GM10266 (cell line): ENCODE measurements around the gene GMPR2.
"Not testable (repeated sequence)": the region's sequence is repeated elsewhere in the genome, so short reads cannot be mapped to it uniquely, and the experiment has no call there.

Experiments
- DNase-seq: peaks from one replicate; pipeline ENCODE4 v3.0.0; 2012; ENCODE audit errors: extremely low spot score
- TF ChIP-seq, protein P1 (sequence below): IDR thresholded peaks from 2 replicates; pipeline ENCODE4 v1.5.1; 2012; ENCODE audit warnings: mild to moderate bottlenecking, low read depth; ENCODE audit not compliant: control insufficient read depth, insufficient read depth; ENCODE audit errors: missing control alignments

Gene GMPR2

DNA sequence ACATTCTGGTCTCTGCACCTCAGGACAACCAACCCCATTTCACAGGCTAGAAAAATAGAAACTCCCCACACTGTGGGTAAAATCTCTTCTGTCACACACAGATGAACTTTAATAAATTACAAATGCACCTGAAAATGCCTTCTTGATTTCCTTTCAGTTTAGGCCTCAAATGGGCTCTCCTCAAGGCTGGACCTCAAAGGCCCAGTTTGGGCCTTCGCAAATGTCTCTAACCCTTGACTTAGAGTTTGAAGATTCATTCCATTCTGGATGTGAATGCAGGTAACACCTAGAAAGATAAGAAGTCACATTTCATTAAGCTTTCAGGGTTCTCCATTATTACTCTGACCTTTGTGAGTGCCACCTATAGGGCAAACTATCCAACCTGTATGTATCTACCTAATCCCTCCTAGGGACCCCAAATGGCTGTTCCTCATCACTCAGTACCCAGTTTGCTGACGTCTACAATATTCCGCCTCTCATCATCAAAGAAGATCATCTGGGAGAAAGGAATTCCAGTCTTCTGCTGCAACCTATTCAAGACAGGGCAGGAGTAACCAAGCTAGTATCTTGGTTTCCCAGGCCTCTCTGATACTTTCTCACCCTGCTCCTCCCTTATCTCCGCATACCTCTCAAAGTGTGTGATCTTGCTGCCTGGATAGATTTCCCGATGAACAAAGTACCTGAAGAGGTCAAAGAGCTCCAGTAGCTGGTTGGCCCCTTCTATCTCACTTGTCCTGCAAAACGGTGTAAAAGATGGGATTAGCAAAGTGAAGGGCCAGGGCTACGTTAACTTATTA, 18.7 kb upstream of the GMPR2 start:
- TF ChIP-seq, protein P1, sequence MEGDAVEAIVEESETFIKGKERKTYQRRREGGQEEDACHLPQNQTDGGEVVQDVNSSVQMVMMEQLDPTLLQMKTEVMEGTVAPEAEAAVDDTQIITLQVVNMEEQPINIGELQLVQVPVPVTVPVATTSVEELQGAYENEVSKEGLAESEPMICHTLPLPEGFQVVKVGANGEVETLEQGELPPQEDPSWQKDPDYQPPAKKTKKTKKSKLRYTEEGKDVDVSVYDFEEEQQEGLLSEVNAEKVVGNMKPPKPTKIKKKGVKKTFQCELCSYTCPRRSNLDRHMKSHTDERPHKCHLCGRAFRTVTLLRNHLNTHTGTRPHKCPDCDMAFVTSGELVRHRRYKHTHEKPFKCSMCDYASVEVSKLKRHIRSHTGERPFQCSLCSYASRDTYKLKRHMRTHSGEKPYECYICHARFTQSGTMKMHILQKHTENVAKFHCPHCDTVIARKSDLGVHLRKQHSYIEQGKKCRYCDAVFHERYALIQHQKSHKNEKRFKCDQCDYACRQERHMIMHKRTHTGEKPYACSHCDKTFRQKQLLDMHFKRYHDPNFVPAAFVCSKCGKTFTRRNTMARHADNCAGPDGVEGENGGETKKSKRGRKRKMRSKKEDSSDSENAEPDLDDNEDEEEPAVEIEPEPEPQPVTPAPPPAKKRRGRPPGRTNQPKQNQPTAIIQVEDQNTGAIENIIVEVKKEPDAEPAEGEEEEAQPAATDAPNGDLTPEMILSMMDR, result no peak
- DNase-seq, result no peak

DNA sequence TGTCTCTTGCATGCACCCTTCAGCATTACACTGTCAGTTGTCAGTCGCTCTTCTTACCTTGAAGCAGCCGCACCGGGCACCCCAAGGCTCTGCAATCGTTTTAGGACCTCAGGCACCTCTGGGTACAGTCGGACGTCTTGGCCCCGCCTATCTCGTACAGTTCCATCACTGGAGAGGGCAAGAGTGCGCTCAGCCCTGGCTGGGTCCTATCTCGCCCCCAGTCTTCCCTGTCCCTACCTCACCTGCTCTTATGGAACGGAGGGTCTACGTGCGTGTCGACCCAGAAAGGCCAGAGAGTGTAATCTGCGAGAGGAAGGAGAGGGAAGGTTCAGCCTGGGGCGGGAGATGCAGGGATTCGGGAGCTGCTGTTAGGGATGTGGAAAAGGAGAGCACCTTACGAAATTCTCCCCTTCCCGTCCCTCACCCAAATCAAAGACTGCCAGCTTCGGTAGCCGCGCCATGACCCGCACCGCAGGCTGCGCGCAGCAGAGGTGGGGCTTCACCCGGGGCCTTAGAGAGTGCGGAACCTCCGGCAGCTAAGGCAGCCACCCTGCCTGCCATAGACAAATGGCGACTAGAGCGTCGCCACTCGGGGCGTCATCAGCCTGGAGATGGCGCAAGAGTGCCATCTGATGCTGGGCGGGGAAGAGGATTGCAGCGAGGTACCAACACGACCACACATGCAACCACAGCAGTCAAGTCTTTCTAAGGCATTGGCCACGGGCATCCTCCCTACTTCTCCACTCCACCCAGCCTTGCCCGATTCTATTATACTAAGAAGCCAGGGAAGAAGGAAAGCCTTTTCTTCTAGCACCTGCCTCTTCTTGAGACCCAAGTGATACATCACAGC, 17.0 kb upstream of the GMPR2 start, which contains the start of gene MDP1:
Gene MDP1 (minus strand): TSS at position 572 of the 850 bp plus-strand sequence. CDS start 111 bp downstream, at position 461.
- TF ChIP-seq, protein P1, result peak; percentile 98
- peak; percentile 82 for DNase-seq

DNA sequence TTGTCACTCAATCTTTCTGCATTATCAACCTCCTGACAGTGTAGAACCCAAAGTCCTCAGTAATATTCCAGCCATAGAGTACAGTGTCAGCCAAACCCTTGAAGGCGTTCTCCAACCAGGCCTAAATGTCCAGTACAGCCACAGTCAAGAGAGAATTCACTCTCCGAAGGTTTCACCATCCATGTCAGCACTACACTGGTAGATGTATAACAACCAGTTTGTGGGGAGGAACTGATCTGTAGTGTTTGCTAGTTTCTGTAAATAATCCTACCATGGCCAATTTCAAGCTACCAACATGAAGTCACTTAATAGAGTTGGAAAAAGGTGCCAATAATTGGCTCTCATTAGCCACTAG, 16.4 kb upstream of the GMPR2 start:
- TF ChIP-seq, protein P1, result no peak
- DNase-seq, result no peak

DNA sequence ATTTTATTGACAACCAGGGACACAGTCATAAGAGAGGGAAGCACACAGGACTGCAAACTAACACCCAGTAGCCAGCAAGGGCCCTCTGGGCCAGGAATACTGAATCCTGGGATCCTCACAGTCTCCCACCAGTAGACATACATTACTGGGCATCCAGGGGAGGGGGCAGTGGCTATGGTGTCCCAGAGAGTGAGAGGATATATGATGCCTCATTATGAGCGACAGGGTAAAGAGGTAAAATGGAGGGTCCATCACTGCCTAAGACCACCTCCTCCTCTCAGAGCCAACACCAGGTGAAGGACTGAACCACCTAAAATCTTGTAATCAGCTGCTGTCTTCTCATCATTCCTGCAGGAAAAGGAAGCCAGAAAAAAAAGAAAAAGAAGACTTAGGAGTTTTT, 15.9 kb upstream of the GMPR2 start:
- not testable (repeated sequence) for DNase-seq

DNA sequence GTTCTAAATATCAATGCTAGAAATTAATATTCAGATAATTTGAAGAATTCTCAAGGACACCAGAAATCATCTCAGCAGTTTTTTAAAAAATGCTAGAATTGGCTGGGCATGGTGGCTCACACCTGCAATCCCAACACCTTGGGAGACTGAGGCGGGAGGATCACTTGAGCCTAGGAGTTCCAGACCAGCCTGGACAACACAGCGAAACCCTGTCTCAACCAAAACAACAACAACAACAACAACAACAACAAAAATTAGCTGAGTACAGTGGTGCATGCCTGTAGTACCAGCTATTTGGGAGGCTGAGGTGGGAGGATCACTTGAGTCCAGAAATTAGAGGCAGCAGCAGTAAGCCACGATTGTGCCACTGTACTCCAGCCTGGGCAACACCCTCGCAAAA, 13.6 kb upstream of the GMPR2 start:
- TF ChIP-seq, protein P1, result no peak

DNA sequence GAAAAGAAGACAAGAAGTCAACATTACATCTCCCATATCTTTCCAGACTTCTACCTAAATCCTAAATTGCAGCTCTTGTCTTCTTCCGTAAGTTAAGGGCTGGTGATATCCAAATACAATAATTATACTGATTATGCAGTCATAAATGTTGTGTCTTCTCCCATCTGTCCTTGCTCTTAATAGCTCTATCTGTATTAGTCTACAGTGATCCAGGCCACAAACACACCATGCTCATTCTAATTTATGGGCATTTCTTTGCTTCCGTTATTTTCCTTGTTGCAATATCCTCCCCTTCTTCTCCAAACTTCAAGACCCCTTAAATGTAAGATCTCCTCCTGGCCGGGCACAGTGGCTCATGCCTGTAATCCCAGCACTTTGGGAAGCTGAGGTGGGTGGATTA, 13.2 kb upstream of the GMPR2 start:
- DNase-seq, result no peak
- TF ChIP-seq, protein P1, result no peak

More for the DNA sequence above, 13.6 kb upstream of the GMPR2 start:
- DNase-seq, result no peak

DNA sequence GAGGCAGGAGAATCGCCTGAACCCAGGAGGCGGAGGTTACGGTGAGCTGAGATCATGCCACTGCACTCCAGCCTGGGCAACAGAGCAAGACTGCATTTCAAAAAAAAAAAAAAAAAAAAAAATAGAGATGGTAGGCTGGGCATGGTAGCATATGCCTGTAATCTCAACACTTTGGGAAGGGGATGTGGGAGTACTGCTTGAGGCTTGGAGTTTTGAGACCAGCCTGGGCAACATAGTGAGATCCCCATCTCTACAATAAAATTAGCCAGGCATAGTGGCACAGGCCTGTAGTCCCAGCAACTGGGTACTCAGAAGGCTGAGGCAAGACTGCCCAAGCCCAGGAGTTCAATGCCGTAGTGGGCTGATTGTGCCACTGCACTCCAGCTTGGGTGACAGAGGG, 9.7 kb upstream of the GMPR2 start:
- DNase-seq, result not testable (repeated sequence)

DNA sequence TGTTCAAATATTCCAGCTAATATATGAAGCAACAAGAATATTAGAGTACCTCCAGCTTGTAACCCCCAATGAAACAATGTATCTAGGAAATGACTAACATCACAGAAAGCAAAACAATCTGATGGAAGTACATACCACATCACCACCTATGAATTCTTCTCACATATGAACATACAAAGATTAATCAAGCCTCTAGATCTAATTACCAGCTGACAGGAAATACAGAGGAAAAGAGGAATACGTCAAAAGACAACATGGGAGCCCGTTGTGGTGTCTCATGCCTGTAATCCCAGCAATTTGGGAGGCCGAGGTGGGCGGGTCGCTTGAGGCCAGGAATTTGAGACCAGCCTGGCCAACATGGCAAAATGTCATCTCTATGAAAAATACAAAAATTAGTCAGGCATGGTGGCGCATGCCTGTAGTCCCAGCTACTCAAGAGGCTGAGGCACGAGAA, 8.1 kb upstream of the GMPR2 start:
- no peak for DNase-seq
- TF ChIP-seq, protein P1, result no peak
